Smooth muscle cell (in vitro differentiated cells): ENCODE results near the gene CDC27. TPM values are rescaled to one million over a fixed set of nuclear protein-coding genes. Genes with fewer than 3 reads are reported as not detected.
"Not testable (repeated sequence)": the region's sequence is repeated elsewhere in the genome, so short reads cannot be mapped to it uniquely, and the experiment has no call there.

ENCODE experiments used
- DNase-seq: peaks from one replicate; lab custom pipeline; 2025; ENCODE audit not compliant: unreplicated experiment; lab: John Stamatoyannopoulos, UW
- H2AFZ ChIP-seq: fragments of 200-600 bp; sonication (generic); 2 replicates; pipeline ENCODE4 v1.6.0; 2016; ENCODE audit warnings: antibody characterized with exemption, low read depth, mild to moderate bottlenecking
- H3F3A ChIP-seq: fragments of 200-600 bp; sonication (generic); 2 replicates; pipeline ENCODE4 v1.6.0; 2017; ENCODE audit warnings: antibody characterized with exemption, low read depth
- H3K27ac ChIP-seq: fragments of 200-600 bp; sonication (generic); 2 replicates; pipeline ENCODE4 v1.5.1; 2016; ENCODE audit warnings: low read depth, mild to moderate bottlenecking
- H3K27me3 ChIP-seq: fragments of 200-600 bp; sonication (generic); 2 replicates; pipeline ENCODE4 v1.6.1; 2016; ENCODE audit warnings: low read depth, mild to moderate bottlenecking
- H3K36me3 ChIP-seq: fragments of 200-600 bp; sonication (generic); 2 replicates; pipeline ENCODE4 v1.5.1; 2016; ENCODE audit warnings: low read depth
- H3K4me1 ChIP-seq: fragments of 200-600 bp; sonication (generic); 2 replicates; pipeline ENCODE4 v1.5.1; 2016; ENCODE audit warnings: low read depth
- H3K4me2 ChIP-seq: fragments of 200-600 bp; sonication (generic); 2 replicates; pipeline ENCODE4 v1.6.0; 2016; ENCODE audit warnings: mild to moderate bottlenecking
- H3K4me3 ChIP-seq: fragments of 200-600 bp; sonication (generic); 2 replicates; pipeline ENCODE4 v1.5.1; 2016; ENCODE audit warnings: mild to moderate bottlenecking
- H3K79me2 ChIP-seq: fragments of 200-600 bp; sonication (generic); 2 replicates; pipeline ENCODE4 v1.6.0; 2016; ENCODE audit warnings: low read depth, mild to moderate bottlenecking
- H3K9ac ChIP-seq: fragments of 200-600 bp; sonication (generic); 2 replicates; pipeline ENCODE4 v1.6.0; 2016; ENCODE audit warnings: low read depth
- H3K9me3 ChIP-seq: fragments of 200-600 bp; sonication (generic); replicated peaks from 2 replicates; pipeline ENCODE4 v1.5.1; 2016; ENCODE audit warnings: low read depth
- H4K20me1 ChIP-seq: fragments of 200-600 bp; sonication (generic); 2 replicates; pipeline ENCODE4 v1.6.0; 2016; ENCODE audit warnings: low read depth
- WGBS: methylation state at CpG from one replicate; pipeline ENCODE4 v1.1.7; 2016; ENCODE audit warnings: low lambda C conversion rate; 5-methylcytosine and 5-hydroxymethylcytosine counted together
- polyA plus RNA-seq: library from polyadenylated mRNA; unstranded; fragments of >200 nt; fragmentation: Nextera tagmentation; extraction: Ambion mirVana; gene quantifications from 2 replicates; pipeline ENCODE4 v1.2.1, GENCODE V29; 2016
- total RNA-seq: library from RNA; depleted of rRNA; stranded (reverse); fragments of >200 nt; gene quantifications from 2 replicates; pipeline ENCODE4 v1.2.3, GENCODE V29; 2014
- TF ChIP-seq, protein P1 (sequence below): fragments of 200-600 bp; sonication (generic); IDR thresholded peaks from 2 replicates; pipeline ENCODE4 v1.5.1; 2017; ENCODE audit warnings: borderline replicate concordance, mild to moderate bottlenecking, antibody characterized with exemption; ENCODE audit not compliant: insufficient read depth, poor library complexity, severe bottlenecking

The CDC27 gene
- total and polyA plus RNA-seq, 2 experiments from 2014 or later = 53.1 to 101 TPM

DNA sequence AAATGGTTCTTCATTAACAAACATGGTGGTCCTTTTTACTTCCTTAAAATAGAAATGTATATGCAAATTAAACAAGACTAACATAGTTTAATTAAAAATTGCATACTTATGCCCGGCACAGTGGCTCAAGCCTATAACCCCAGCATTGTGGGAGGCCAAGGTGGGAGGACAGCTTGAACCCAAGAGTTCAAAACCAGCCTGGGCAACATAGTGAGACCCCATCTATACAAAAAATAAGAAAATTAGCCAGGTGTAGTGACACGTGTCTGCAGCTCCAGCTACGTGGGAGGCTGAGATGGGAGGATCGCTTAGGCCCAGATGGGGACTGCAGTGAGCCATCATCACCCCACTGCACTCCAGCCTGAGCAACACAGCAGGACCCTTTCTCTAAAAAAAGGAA lies 18.4 kb downstream of the CDC27 start:
- Histone ChIP-seq H3K4me3 (no peak overlapping the region), H3K4me2 (no peak overlapping the region), H3K9me3 (no peaks in the 10 kb centered on the region), H3K36me3 (peaks cover 4% of the 10 kb centered on the region), H3K79me2 (peaks cover 72% of the 10 kb centered on the region), H3K27me3 (no peaks in the 10 kb centered on the region), H3K9ac (no peak overlapping the region), H3K27ac (no peak overlapping the region), H3K4me1 (no peaks in the 10 kb centered on the region), H2AFZ (no peak overlapping the region), H3F3A (no peaks in the 10 kb centered on the region), H4K20me1 (peaks cover 95% of the 10 kb centered on the region)
- DNase-seq = no peak
- TF ChIP-seq, protein P1, sequence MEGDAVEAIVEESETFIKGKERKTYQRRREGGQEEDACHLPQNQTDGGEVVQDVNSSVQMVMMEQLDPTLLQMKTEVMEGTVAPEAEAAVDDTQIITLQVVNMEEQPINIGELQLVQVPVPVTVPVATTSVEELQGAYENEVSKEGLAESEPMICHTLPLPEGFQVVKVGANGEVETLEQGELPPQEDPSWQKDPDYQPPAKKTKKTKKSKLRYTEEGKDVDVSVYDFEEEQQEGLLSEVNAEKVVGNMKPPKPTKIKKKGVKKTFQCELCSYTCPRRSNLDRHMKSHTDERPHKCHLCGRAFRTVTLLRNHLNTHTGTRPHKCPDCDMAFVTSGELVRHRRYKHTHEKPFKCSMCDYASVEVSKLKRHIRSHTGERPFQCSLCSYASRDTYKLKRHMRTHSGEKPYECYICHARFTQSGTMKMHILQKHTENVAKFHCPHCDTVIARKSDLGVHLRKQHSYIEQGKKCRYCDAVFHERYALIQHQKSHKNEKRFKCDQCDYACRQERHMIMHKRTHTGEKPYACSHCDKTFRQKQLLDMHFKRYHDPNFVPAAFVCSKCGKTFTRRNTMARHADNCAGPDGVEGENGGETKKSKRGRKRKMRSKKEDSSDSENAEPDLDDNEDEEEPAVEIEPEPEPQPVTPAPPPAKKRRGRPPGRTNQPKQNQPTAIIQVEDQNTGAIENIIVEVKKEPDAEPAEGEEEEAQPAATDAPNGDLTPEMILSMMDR = no peak
- over 99% methylated on average over 4 of the region's 4 CpGs for WGBS

DNA sequence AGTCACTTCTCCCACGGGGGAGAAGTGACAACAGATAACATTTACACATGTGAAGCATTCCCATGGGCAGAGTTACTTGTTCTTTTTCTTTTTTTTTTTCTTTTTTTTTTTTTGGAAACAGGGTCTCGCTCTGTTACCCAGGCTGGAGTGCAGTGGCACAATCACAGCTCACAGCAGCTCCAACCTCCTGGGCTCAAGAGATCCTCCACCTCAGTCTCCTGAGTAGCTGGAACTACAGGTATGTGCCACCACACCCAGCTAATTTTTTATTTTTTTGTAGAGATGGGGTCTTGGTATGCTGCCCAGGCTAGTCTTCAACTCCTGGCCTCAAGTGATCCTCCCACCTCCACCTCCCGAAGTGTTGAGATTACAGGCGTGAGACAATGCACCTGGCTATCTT lies 20.2 kb downstream of the CDC27 start:
- H3K27ac ChIP-seq, H3K9ac ChIP-seq, H3K4me2 ChIP-seq, H3K4me1 ChIP-seq, H3K36me3 ChIP-seq, H3K4me3 ChIP-seq, H3K9me3 ChIP-seq, DNase-seq, H2AFZ ChIP-seq, H3K27me3 ChIP-seq, H3F3A ChIP-seq: not testable (repeated sequence)
- peaks cover 63% of the 10 kb centered on the region for H3K79me2 ChIP-seq
- 93% methylated on average over 4 of the region's 4 CpGs for WGBS
- H4K20me1 ChIP-seq = peaks cover 84% of the 10 kb centered on the region

DNA sequence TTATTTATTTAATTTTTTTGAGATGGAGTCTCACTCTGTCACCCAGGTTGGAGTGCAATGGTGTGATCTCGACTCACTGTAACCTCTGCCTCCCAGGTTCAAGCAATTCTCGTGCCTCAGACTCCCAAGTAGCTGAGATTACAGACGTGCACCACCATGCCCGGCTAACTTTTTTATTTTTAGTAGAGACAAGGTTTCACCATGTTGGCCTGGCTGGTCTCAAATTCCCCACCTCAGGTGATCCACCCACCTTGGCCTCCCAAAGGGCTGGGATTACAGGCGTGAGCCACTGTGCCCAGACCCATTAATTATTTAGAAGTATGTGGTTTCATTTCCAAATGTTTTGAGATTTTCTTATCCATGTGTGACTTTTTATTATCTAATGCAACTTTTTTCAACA lies 22.2 kb downstream of the CDC27 start:
- not testable (repeated sequence) for H3K27ac ChIP-seq, H3K4me3 ChIP-seq, H3K27me3 ChIP-seq, H3K9me3 ChIP-seq, H3K4me1 ChIP-seq, H3K9ac ChIP-seq, H3K4me2 ChIP-seq, DNase-seq, H3K36me3 ChIP-seq, H2AFZ ChIP-seq, H3F3A ChIP-seq
- peaks cover 80% of the 10 kb centered on the region for H4K20me1 ChIP-seq
- peaks cover 43% of the 10 kb centered on the region for H3K79me2 ChIP-seq
- 96% methylated on average over 5 of the region's 5 CpGs for WGBS

DNA sequence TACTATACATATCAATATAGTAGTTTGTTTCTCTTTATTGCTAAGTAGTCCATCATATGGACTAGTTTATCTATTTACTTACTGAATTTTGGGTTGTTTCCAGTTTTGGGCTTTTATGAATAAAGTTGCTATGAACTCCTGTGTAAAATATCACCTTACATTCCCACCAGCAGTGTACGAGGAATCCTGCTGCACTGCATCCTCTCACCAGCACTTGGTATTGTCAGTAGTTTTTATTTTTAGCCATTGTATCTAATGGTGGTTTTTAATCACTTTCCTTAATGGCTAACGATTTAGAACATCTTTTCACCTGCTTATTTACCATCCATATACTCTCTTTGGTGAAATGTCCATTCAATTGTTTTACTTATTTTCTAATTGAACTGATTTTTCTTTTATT lies 24.0 kb downstream of the CDC27 start:
- Histone ChIP-seq H3F3A (no peaks in the 10 kb centered on the region), H2AFZ (no peak overlapping the region), H3K4me3 (no peak overlapping the region), H3K9ac (no peak overlapping the region), H3K27ac (no peak overlapping the region), H3K79me2 (peaks cover 25% of the 10 kb centered on the region), H3K27me3 (no peaks in the 10 kb centered on the region), H3K4me2 (no peak overlapping the region), H3K4me1 (no peaks in the 10 kb centered on the region), H4K20me1 (peaks cover 63% of the 10 kb centered on the region), H3K36me3 (no peaks in the 10 kb centered on the region), H3K9me3 (no peaks in the 10 kb centered on the region)
- WGBS = 90% methylated on average over 2 of the region's 2 CpGs
- DNase-seq = no peak
- TF ChIP-seq, protein P1 = no peak

DNA sequence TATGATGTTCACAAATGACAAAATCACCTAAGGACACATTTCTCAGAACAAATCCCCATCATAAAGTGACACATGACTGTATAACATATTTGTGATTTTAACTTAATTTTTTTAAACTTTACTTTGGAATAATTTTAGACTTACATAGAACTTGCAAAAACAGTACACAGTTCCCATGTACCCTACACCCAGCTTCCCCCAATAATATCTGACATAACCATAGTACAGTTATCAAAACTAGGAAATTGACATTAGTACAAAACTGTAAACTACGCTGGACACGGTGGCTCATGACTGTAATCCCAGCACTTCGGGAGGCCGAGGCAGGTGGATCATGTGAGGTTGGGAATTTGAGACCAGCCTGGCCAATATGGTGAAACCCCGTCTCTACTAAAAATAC lies 24.8 kb downstream of the CDC27 start:
- 97% methylated on average over 5 of the region's 5 CpGs for WGBS
- DNase-seq = no peak
- Histone ChIP-seq H3K4me2 (no peak overlapping the region), H3K79me2 (peaks cover 18% of the 10 kb centered on the region), H4K20me1 (peaks cover 57% of the 10 kb centered on the region), H3K36me3 (no peaks in the 10 kb centered on the region), H3F3A (no peaks in the 10 kb centered on the region), H3K27ac (no peak overlapping the region), H3K27me3 (no peaks in the 10 kb centered on the region), H3K4me3 (no peak overlapping the region), H3K9me3 (no peaks in the 10 kb centered on the region), H3K4me1 (no peaks in the 10 kb centered on the region), H2AFZ (no peak overlapping the region), H3K9ac (no peak overlapping the region)
- TF ChIP-seq, protein P1 = no peak
